ENCODE results near the gene SYT3. TPM values are rescaled to one million over a fixed set of nuclear protein-coding genes. Genes with fewer than 3 reads are reported as not detected.
"Not testable (repeated sequence)": the region's sequence is repeated elsewhere in the genome, so short reads cannot be mapped to it uniquely, and the experiment has no call there.

Gene SYT3
- polyA plus RNA-seq, 1 donor (not counting 4 experiments of a cell fraction or from before 2014, with no cell fraction given): not detected

GRCh38 chr19:50624949-50625600, 14.6 kb downstream of the SYT3 start:
- Histone ChIP-seq H3K9ac (ENCODE audit: control insufficient read depth, extremely low read depth, insufficient read depth, low read length) (no peak overlapping the region), H3K9me3 (ENCODE audit: control insufficient read depth, low read depth, low read length) (no peaks in the 10 kb centered on the region), H3K27ac (ENCODE audit: control insufficient read depth, insufficient read depth, low read length) (no peak overlapping the region)

DNA sequence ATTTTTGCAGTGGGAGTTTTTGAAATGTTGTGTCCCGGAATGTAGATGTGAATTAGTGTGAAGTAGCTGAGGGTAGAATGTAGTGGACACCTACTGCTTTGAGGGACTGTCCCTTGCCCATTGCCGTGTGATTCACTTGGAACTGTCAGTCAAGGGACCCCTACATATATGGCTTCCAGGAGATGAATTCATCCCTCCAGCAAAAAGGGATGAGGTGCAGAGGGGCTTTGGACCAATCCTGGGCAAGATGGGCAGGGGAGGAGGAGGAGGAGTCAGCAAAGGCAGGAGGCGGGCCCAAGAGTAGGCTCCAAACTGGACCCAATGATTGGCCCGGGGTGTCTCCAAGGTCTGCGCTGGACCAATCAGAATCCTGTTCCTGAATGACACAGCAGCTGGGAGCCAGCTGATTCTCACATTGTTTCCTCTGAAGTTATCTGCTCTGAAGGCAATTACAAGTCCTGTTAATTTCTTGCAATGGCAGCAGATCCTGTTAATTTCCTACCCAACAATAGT, 19.2 kb downstream of the SYT3 start:
- H3K9me3 ChIP-seq (ENCODE audit: control insufficient read depth, low read depth, low read length); dilution Hi-C loops (cut with MboI; ENCODE audit: extremely low pct_ligation_motif_present, low sequenced_read_pairs); H3K9me1 ChIP-seq (ENCODE audit: control insufficient read depth, extremely low read depth, insufficient read depth, low read length); H3K27ac ChIP-seq (ENCODE audit: control insufficient read depth, insufficient read depth, low read length); FAIRE-seq; H3K4me3 ChIP-seq (ENCODE audit: control insufficient read depth in 2 of 3, extremely low read depth in 1 of 3, insufficient read depth in 2 of 3, low read depth in 1 of 3, low read length in 3 of 3); H4K20me1 ChIP-seq (ENCODE audit: control insufficient read depth, extremely low read depth, insufficient read depth, low read length); H3K4me1 ChIP-seq (ENCODE audit: control insufficient read depth, extremely low read depth, insufficient read depth, low read length); H2AFZ ChIP-seq (ENCODE audit: control insufficient read depth, low read length); H3K9ac ChIP-seq (ENCODE audit: control insufficient read depth, extremely low read depth, insufficient read depth, low read length); H3K4me2 ChIP-seq (ENCODE audit: control insufficient read depth, extremely low read depth, insufficient read depth, low read depth, low read length); H3K27me3 ChIP-seq (ENCODE audit: control insufficient read depth, extremely low read depth, insufficient read depth, low read length); H3K79me2 ChIP-seq (ENCODE audit: control insufficient read depth, insufficient read depth, low read length); H3K36me3 ChIP-seq (ENCODE audit: control insufficient read depth in 2 of 2, extremely low read depth in 1 of 2, insufficient read depth in 2 of 2, low read length in 2 of 2); DNase-seq (ENCODE audit: low read depth, low spot score): not testable (repeated sequence)

More at GRCh38 chr19:50624949-50625600, 14.6 kb downstream of the SYT3 start:
- Histone ChIP-seq H3K79me2 (ENCODE audit: control insufficient read depth, insufficient read depth, low read length) (no peaks in the 10 kb centered on the region), H3K27me3 (ENCODE audit: control insufficient read depth, extremely low read depth, insufficient read depth, low read length) (no peaks in the 10 kb centered on the region), H4K20me1 (ENCODE audit: control insufficient read depth, extremely low read depth, insufficient read depth, low read length) (no peaks in the 10 kb centered on the region), H3K4me3 (ENCODE audit: control insufficient read depth in 2 of 3, extremely low read depth in 1 of 3, insufficient read depth in 2 of 3, low read depth in 1 of 3, low read length in 3 of 3) (no peak overlapping the region), H3K9me1 (ENCODE audit: control insufficient read depth, extremely low read depth, insufficient read depth, low read length) (no peaks in the 10 kb centered on the region), H3K36me3 (ENCODE audit: control insufficient read depth in 2 of 2, extremely low read depth in 1 of 2, insufficient read depth in 2 of 2, low read length in 2 of 2) (no peaks in the 10 kb centered on the region), H3K4me2 (ENCODE audit: control insufficient read depth, extremely low read depth, insufficient read depth, low read depth, low read length) (no peak overlapping the region), H3K4me1 (ENCODE audit: control insufficient read depth, extremely low read depth, insufficient read depth, low read length) (no peaks in the 10 kb centered on the region), H2AFZ (ENCODE audit: control insufficient read depth, low read length) (no peak overlapping the region)
- dilution Hi-C loops (cut with MboI; ENCODE audit: extremely low pct_ligation_motif_present, low sequenced_read_pairs): no loop called here
- no peak for FAIRE-seq
- no peak for DNase-seq (ENCODE audit: low read depth, low spot score)
- TF ChIP-seq, protein P1, sequence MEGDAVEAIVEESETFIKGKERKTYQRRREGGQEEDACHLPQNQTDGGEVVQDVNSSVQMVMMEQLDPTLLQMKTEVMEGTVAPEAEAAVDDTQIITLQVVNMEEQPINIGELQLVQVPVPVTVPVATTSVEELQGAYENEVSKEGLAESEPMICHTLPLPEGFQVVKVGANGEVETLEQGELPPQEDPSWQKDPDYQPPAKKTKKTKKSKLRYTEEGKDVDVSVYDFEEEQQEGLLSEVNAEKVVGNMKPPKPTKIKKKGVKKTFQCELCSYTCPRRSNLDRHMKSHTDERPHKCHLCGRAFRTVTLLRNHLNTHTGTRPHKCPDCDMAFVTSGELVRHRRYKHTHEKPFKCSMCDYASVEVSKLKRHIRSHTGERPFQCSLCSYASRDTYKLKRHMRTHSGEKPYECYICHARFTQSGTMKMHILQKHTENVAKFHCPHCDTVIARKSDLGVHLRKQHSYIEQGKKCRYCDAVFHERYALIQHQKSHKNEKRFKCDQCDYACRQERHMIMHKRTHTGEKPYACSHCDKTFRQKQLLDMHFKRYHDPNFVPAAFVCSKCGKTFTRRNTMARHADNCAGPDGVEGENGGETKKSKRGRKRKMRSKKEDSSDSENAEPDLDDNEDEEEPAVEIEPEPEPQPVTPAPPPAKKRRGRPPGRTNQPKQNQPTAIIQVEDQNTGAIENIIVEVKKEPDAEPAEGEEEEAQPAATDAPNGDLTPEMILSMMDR (optimal IDR thresholded peaks at IDR 0.05 in 1 of 3, IDR thresholded peaks at IDR 0.05 in 1 of 3, conservative IDR thresholded peaks at IDR 0.05 in 1 of 3; ENCODE audit: extremely low read depth in 1 of 3, insufficient read depth in 2 of 3, low read length in 3 of 3): no peak
- no peak for TF ChIP-seq EZH2 (IDR thresholded peaks at IDR 0.05; ENCODE audit: low read length)

GRCh38 chr19:50619184-50619583, 20.5 kb downstream of the SYT3 start:
- H3K4me1 ChIP-seq (ENCODE audit: control insufficient read depth, extremely low read depth, insufficient read depth, low read length); H3K9me3 ChIP-seq (ENCODE audit: control insufficient read depth, low read depth, low read length); H3K27ac ChIP-seq (ENCODE audit: control insufficient read depth, insufficient read depth, low read length); H2AFZ ChIP-seq (ENCODE audit: control insufficient read depth, low read length); H3K79me2 ChIP-seq (ENCODE audit: control insufficient read depth, insufficient read depth, low read length); H3K9me1 ChIP-seq (ENCODE audit: control insufficient read depth, extremely low read depth, insufficient read depth, low read length); H3K27me3 ChIP-seq (ENCODE audit: control insufficient read depth, extremely low read depth, insufficient read depth, low read length); dilution Hi-C loops (cut with MboI; ENCODE audit: extremely low pct_ligation_motif_present, low sequenced_read_pairs); H3K4me3 ChIP-seq (ENCODE audit: control insufficient read depth in 2 of 3, extremely low read depth in 1 of 3, insufficient read depth in 2 of 3, low read depth in 1 of 3, low read length in 3 of 3); H3K4me2 ChIP-seq (ENCODE audit: control insufficient read depth, extremely low read depth, insufficient read depth, low read depth, low read length); FAIRE-seq; H3K36me3 ChIP-seq (ENCODE audit: control insufficient read depth in 2 of 2, extremely low read depth in 1 of 2, insufficient read depth in 2 of 2, low read length in 2 of 2); DNase-seq (ENCODE audit: low read depth, low spot score); H3K9ac ChIP-seq (ENCODE audit: control insufficient read depth, extremely low read depth, insufficient read depth, low read length); H4K20me1 ChIP-seq (ENCODE audit: control insufficient read depth, extremely low read depth, insufficient read depth, low read length): not testable (repeated sequence)

- H3K9ac ChIP-seq (ENCODE audit: control insufficient read depth, extremely low read depth, insufficient read depth, low read length); dilution Hi-C loops (cut with MboI; ENCODE audit: extremely low pct_ligation_motif_present, low sequenced_read_pairs); FAIRE-seq; H3K4me1 ChIP-seq (ENCODE audit: control insufficient read depth, extremely low read depth, insufficient read depth, low read length); H3K36me3 ChIP-seq (ENCODE audit: control insufficient read depth in 2 of 2, extremely low read depth in 1 of 2, insufficient read depth in 2 of 2, low read length in 2 of 2); H3K9me1 ChIP-seq (ENCODE audit: control insufficient read depth, extremely low read depth, insufficient read depth, low read length); H3K27me3 ChIP-seq (ENCODE audit: control insufficient read depth, extremely low read depth, insufficient read depth, low read length); DNase-seq (ENCODE audit: low read depth, low spot score); H3K4me2 ChIP-seq (ENCODE audit: control insufficient read depth, extremely low read depth, insufficient read depth, low read depth, low read length); H4K20me1 ChIP-seq (ENCODE audit: control insufficient read depth, extremely low read depth, insufficient read depth, low read length); H3K27ac ChIP-seq (ENCODE audit: control insufficient read depth, insufficient read depth, low read length); H3K79me2 ChIP-seq (ENCODE audit: control insufficient read depth, insufficient read depth, low read length); H2AFZ ChIP-seq (ENCODE audit: control insufficient read depth, low read length); H3K9me3 ChIP-seq (ENCODE audit: control insufficient read depth, low read depth, low read length); H3K4me3 ChIP-seq (ENCODE audit: control insufficient read depth in 2 of 3, extremely low read depth in 1 of 3, insufficient read depth in 2 of 3, low read depth in 1 of 3, low read length in 3 of 3): not testable (repeated sequence)
Measured at GRCh38 chr19:50618379-50618778, 21.3 kb downstream of the SYT3 start.
